Stimulated activated CD4-positive, alpha-beta T cell treated with anti-CD3 and anti-CD28 coated beads, Interleukin-15, amount 100 ng/mL, for 24 hours (primary cell): Measurements from ENCODE around the gene IL19.

Experiments used
- DNase-seq: peaks from one replicate; pipeline ENCODE4 v3.0.0-alpha.2; 2020

IL19 gene

DNA sequence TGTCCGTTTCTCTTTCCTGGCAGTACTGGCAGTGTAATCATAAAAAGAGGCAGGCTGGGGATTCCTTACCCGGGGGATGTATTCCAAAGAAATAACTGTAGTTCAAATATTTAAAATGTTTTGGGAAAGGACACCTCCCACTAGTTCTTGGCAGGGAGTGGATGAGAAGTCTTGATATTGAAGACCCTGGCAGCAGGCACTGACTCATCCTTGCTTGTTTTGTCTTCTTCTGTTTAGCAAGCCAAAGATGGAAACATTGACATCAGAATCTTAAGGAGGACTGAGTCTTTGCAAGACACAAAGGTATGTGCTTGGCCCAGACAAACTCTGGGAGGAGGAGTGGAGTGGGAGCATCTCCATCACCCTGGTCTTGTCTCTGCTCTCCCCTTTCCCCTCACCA is 95.5 kb downstream of the IL19 start:
- DNase-seq, result no peak

DNA sequence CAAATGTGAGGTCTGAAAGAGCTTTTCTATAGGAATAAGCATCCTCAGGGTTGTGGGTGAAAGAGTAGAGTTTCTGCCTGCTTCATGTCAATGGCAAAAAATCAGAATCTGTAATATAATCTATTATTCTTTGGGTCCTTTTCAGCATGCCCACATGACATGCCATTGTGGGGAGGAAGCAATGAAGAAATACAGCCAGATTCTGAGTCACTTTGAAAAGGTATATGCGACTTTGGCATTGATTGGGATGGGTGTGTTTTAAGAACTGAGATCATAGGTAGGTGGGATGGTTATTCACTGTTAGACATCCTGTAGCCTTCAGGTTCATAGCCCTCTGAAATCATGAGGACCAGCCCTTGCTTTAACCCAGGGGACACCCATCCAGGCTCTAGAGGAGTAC is 96.7 kb downstream of the IL19 start:
- no peak for DNase-seq

DNA sequence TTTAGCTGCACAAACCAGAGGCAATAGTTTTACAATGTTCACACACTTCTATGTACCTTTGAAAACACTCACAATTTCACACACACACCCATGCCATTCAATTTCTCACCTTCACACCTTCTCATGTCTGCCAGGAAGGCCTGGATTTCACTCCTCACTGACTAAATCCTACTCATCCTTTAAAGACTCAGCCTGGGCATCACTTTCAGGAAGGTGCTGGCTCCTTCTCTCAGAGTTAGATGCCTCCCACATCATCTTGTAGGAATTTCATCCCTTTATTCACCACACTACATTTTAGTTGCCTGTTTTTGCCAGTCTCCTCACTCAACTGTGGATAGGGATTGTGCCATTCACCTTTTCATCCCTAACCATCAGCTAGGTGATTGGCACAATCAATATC is 97.1 kb downstream of the IL19 start:
- DNase-seq, result no peak

DNA sequence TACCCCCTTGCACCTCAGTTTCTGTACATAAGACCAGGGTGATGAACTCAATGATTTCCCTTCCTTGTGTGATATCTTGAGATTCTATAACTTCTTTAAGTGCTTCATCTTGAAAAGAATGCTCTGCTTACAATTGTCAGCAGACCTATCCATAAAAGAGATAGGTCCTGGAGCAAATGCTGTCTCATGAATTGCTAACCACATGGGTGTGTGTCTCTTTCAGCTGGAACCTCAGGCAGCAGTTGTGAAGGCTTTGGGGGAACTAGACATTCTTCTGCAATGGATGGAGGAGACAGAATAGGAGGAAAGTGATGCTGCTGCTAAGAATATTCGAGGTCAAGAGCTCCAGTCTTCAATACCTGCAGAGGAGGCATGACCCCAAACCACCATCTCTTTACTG is 97.7 kb downstream of the IL19 start:
- DNase-seq, result no peak

DNA sequence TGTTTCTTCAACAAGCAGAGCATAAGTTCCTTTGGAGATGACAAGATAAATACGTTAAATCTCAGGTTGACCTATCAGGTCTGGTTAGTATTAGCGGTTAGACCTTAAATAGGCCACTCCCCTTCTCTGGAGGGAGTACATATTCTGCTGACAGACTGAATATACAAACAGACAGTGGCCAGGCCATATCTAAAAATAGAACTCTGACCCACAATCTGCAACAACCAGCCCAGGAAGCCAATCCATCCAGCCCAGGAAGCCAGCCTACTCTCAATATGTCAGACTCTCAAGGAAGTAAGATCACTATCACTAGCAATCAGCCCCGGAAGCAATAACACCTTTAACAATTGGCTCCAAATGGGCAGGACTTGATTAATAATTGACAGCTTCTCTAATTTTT is 101.6 kb downstream of the IL19 start:
- DNase-seq, result no peak

DNA sequence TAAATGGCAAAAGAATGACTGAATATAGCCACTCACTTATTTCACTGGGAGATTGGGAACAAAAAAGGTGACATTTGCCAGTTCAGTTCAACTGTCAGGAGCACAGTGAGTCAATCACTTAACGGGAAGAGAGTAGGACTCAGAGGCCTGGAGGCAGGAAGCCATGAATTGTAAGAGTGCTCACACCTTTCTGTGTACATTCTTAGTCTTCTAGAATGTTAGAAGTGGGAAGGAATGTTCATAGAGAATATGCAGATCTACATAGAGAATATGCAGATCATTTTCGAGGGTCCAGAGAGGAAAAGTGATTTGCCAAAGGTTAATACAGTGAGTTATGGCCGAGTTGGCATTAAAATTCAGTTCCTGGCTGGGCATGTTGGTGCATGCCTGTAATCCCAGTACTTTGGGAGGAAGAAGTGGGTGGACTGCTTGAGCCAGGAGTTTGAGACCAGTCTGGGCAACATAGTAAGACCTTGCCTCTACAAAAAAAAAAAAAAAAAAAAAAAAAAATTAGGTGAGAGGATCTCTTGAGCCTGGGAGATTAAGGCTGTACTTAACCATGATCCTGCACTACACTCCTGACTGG is 103.1 kb downstream of the IL19 start:
- DNase-seq, result no peak

DNA sequence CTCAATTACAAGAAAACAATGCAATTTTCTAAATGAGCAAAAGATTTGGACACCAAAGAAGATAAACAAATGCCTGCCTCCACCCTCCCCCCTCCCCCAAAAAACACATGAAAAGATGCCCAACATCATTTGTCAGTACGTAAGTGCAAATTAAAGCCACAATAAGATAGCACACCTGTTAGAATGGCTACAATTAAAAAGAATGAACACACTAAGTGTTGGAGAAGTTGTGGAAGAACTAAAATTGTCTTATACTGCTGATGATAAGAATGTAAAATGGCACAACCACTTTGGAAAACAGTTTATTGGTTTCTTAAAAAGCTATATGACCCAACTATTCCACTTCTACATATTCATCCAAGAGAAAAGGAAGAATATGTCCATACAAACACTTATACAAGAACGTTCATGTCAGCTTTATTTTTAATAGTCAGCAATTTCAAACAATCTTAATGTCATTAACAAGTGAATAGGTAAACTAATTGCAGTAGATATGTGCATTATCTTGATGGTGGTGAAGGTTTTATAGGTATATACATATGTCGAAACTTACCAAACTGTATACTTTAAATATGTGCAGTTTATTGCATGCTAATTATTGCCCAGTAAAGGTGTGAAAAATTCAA is 105.3 kb downstream of the IL19 start:
- DNase-seq, result no peak

DNA sequence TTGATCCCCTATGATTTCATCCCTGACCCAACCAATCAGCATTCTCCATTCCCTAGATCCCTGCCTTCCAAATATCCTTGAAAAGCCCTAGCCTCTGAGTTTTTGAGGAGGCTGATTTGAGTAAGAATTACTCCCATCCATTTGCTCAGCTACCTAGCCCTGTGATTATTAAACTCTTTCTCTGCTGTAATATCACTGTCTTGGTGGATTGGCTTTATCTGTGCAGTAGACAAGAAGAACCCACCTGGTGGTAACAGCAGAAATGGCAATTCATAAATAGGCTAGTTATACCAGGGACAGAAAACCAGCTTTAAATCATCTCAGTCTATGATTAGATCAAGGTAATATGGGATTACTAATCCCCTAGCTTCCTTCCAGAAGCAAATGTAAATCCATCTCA is 107.9 kb downstream of the IL19 start:
- DNase-seq, result no peak

DNA sequence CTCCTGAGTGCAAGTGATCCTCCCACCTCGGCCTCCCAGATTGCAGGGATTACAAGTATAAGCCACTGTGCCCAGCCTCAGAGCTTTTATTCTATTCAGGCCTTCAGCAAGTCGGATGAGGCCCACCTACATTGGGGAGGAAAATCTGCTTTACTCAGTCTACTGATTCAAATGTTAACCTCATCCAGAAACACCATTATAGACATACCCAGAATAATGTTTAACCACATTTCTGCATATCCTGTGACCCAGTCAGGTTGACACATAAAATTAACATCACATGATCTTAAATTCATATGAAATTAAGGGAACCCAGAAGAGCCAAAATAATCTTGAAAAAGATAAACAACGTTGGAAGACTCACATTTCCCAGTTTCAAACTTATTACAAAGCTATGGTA is 109.7 kb downstream of the IL19 start:
- DNase-seq, result no peak

DNA sequence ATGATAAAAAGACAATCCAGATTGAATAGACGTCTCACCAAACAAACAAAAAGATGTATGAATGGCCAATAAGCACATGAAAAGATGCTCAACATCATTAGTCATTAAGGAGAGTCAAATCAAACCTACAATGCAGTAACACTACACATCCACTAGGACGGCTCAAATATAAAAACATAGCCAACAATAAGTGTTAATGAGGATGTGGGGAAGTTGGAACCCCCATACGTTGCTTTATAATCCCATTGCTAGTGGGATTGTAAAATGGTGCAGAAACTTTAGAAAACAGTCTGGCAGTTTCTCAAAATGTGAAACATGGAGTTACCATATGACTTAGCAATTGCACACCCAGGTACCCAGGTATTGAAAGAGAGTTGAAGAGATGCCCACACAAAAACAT is 112.0 kb downstream of the IL19 start:
- DNase-seq, result no peak

DNA sequence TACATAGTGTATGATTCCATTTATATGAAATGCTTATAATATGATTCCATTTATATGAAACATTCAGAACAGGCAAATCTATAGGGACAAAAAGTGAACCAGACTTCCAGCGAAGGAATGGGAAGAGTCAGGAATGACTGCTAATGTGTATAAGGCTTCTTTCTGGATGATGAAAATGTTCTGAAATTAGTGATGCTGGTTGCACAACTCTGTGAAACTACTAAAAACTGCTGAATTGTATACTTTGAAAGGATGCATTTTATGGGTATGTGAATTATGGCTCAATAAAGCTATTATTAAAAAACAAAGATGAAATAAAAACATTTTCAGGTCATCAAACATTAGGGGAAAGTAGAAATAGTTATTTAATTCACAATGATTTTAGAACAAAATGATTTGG is 112.6 kb downstream of the IL19 start:
- no peak for DNase-seq

DNA sequence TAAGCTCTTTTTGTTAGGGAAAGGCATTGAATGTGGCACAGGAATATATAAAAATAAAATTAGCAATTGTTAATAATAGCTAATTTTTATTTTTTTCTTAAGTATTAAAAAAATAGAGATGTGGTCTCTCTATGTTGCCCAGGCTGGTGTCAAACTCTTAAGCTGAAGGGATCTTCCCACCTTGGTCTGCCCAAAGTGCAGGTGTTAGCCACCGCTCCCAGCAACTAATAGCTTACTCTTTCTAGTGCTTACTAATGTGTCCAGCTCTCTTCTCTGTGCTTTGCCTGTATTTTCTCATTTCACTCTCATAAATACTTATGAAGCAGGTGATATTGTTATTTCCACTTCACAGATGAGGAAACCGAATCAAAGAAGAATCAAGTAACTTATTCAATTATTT is 113.3 kb downstream of the IL19 start:
- no peak for DNase-seq

DNA sequence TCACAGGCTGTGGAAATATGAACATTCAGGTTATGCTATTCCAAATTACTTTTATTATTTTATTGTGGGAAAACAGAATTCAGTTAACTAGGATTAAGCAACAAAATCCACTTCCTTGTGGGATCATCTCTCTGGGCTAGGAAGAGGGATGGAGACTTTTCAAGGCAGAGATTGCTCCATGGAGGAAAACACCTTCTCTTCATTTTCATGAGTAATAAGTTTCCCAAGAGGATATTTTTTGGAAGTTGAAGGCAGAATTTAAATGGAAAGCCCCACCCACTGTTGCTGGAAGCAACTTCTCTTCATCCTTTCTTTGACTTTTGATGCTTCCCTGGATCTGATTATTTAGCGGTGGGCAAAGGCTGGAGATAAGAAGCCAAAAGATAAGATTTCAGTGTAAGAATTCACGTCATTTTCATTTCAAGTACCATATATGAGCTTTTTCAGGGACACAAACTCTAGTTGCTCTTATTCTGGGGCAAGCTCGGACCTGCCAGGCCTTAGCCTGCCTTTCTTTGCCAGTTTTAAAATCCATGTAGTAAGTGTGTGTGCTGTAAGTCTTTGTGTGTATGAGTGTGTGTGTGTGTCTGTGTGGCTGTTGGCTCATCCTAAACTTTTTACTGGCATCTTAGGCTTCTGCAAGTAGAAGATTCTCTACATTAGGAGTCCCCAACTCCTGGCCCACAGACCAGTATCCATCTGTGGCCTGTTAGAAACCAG is 114.9 kb downstream of the IL19 start:
- no peak for DNase-seq

DNA sequence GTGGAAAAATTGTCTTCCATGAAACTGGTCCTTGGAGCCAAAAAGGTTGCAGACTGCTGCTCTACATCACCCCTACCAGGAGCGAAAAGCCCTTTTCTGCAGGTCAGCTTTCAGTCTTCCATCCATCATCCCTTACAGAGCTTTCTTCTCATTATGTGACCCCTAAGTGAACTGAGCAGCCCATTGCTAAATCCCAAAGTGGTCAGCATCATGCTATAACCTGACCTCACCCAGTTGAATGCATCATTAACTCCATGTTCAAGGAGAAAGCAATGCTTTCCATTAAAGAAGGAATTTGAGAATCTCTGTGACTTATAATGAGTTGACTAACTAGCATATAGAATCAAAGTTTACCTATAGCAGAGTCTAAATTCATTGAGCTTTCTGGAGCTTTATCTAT is 116.3 kb downstream of the IL19 start:
- DNase-seq, result no peak

DNA sequence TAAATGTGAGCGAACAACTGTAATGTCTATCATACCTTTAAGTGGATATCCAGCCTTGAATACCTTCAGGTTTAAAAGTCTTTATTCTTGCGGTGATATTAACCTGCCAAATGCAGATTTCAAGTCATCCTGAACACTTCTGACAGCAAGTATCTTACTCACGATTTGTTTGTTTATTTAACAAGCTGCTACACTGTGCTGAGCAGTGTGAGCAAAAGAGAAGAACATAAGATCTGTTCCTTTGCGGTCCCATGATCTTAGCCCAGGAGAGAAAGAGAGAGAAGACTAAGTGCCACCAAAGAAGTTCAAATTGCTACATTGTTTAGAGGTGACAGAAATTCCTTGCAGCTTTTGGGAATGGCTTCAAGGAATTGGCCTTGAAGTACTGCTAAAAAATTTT is 117.1 kb downstream of the IL19 start:
- DNase-seq, result no peak

DNA sequence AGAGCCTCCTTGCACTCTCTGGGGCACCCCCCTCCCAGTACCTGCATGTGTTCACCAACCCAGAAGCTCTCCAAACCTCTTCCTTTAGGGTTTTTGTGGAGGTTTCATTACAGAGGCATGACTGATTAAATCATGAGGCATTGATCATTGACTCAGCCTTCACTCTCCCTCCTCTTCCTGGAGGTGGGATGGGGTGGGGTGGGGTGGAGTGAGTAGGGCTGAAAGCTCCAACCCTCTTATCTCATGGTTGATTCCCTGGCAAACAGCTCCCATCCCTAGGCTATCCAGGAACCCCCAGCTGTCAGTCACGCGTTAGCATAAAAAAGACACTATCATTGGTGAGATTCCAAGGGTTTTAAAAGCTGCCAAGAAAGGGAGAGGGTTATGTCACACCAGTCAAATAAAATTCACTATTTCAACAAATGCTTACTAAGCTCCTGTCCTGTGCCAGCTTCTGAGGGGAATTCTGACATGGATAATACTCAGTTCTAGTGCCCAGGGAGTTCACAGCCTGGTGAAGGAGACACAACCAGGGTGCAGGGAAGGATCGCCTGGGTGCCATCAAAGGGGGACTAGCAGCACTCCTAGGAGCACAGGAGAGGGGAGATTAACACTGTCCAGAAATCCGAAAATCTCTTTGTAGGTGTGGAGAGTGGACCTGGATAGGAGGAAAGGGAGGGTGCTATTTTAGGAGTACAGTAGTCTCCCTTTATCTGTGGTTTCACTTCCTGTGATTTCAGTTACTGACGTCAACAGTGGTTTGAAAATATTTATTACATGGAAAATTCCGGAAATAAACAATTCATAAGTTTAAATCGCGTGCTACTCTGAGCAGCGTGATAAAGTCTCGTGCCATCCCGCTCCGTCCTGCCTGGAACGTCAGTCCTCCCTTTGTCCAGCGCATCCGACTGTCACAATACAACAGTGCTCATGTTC is 119.8 kb downstream of the IL19 start:
- peak; percentile 42 for DNase-seq

DNA sequence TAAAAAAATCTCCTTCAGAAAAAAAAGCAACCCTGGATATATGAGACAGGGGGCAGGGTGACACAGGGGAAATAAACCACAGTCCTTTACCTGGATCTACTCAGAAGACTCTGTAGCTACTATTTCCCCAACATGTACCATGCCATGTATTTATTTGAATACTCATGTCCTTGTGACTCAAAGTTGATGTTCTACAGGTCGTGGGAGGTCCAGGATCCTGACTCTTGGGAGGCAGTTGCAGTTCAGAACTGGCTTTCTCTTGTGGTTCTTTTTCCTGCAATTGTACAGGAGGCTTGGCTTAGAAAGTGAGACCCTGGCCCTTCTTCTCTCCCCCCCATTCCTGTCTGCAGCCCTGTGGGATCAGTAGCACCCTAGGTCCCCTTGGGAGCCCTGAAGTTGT is 120.8 kb downstream of the IL19 start:
- DNase-seq, result no peak
